Measurements from ENCODE around the gene CCR7.

Gene CCR7

DNA sequence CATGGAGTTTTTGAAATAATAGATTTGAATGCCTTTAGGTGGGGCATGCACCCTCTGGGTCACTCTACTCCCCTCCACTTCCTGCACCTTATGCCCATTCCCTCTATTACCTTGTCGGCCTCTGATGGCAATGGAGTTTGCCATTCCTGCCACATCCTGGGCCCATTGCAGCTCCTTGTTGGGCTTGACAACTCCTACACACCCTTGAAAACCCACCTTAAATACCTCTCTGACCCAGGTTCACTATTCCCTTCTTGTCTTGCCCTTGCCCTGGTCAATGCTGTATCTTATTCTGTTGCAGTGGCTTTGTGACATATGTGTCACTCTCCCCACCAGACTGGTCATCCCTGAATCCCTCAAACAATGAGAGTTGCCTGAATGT is 2.4 kb downstream of the CCR7 start:
- no peak for DNase-seq

DNA sequence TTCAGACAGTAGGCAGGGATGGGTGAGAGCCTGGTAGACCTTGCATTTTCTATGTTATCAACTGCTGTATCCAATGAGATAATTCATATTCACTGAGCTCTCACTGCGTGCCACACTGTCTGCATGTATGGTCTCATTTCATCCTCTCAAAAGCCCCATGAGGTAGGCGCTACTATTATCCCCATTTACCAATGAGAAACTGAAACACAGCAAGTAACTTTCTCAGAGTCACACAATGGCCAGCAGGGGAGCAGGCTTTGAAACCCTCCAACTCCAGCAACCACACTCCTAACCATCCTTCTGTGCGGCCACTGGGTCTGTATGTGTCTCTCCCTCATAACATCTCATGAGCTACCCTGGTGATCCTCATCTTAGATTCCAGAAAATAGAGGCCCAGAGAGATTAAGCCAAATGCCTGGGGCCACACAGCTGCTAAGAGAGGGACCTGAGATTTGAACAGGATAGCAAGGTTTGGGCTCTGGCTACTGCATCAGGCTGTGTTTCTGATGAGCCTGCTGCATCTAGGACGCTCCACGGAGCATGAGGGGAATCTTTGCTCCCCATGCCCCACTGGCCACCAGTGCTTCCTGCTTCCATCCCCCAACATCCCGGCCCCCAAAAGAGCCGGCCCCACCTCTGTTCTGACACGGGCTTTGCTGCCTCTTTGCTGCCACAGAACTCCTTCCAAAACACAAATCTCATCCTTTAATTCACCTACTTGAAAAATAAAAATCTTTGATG is 3.2 kb downstream of the CCR7 start:
- DNase-seq, result no peak

DNA sequence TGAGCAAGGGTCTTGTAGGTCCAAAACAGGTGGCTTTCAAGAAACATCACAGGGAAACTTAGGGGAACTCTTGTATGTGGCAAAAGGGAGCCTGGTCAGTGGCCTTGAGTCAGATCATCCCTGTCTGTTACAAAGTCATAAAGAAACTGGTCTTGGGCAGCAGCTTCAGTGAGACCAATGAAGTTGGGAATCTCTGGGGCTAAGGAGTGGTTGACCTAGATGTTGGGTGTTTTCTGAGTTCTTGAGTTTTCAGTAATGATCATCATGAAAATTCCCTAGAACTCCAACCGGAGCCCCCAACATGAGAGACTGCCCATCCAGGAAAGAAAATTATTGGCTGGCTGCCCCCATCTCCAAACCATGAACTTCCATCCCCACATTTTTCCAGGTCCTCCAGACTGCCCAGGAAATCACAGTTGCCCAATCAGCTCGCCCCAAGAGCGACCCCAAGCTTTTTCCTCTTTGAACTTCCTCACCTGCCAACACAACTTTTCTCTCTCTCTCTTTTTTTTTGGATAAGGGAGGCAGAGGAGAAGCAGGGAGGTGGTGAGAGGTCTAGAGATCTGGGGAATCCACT is 3.9 kb downstream of the CCR7 start:
- no peak for DNase-seq

DNA sequence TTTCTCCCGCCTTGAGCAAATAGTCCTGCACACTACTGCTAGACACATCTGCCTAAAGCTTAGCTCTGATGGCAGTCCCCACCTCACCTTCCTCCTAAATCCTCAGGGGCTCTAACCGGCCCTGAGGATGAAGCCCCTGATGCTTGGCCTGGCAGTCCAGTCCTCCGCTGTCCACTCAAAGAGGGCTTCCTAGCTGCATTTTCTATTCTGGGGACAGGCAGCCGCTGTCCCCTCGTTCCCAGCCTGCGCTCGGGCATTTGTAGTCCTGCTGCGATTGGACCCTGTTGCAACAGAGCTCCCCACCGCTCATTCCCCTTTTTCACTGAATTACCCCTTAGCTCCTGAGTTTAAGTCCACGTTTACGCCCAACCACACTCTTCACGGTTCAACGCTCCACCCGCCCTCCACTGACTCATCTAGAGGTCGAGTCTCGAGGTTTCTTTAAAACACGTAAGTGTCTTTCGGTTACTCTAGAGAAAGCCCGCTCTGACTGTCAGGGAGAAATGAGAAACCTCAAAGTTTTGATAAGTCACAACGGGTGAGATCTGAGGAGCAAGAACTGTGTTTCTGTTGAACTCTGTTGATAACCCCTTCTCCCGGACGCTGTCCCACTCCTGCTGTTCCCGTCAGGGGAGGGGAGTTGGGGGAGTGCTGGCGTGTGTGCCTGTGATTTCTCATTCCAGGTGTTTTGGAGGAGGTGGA is 4.5 kb downstream of the CCR7 start:
- no peak for DNase-seq

DNA sequence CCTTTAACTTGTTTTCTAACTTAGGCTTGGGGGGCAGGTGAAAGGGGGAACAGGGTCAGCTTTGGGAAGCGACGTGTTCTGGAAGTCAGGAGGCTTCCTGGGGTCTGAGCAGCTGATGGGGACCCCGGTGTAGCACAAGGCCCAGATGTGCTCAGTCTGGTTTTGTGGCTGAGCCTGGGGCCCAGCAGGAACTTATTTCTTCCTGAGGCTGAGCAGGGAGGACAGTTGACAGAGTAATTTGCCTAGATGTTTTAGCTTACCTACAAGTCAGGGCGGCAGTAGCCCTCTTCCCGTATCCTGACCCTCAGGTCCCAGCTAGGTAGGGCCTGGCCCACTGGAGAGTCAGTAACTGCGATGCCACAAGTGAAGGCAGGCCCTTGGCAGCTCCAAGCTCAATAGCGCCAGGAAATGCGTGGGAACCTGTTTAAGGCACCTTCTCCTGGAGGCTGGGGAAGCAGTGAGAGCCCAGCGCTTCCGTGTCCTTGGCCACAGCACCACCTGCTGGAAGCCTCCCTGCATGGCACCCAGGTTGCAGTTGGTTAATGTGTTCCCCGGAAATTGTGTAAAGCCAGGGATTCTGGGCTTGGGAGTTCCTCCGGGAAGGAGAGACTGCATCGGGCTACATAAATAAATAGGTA is 5.2 kb downstream of the CCR7 start:
- DNase-seq, result peak in 54 of 56 donors; percentile 21 to 93 (median 71)

DNA sequence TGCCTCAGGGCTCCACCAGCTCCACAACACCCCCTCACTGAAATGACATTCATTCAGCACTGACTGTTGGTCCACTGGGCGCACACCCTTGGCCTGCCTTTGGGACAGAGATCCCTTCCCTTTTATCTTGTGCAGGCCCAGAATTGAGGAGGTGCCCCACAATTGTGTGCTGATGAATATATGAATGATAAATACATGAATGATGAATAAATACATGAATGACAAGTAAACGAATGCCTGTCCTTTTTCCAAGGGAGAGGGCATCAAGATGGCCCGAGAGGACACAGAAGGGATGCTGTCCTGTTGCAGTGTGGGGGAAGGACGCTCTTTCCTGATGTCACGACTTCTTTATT is 5.7 kb downstream of the CCR7 start:
- DNase-seq, result no peak

DNA sequence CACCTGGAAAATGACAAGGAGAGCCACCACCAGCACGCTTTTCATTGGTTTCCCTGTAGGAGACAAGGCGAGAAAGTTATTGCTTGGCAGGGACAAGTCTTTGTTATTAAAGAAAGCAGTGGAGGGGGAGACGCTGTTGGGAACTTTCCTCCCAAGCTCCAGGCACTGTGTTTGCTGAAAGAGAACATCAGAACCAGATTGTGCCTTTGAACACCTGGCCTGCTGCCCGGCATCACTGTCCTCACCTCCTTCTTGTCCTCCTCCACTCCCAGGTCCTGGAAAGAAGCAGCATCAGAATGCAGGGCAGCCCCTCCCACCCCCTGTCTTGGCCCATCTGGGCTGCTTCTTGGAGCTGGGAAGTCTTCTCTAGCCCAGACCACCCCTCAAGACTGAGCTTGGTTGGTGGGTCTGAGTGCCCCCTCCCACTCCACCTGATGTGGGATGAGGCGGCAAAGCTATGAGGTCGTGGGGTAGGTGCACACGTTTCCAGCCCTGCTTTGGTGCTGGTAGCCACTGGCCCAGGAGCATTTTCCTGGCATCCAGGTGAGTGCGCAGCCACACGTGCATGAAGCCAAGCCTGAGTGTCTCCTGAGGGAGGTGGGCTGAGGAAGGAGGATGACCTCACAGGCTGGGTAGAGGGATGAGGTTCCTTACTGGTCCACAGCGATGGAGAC is 6.2 kb downstream of the CCR7 start:
- DNase-seq, result no peak

DNA sequence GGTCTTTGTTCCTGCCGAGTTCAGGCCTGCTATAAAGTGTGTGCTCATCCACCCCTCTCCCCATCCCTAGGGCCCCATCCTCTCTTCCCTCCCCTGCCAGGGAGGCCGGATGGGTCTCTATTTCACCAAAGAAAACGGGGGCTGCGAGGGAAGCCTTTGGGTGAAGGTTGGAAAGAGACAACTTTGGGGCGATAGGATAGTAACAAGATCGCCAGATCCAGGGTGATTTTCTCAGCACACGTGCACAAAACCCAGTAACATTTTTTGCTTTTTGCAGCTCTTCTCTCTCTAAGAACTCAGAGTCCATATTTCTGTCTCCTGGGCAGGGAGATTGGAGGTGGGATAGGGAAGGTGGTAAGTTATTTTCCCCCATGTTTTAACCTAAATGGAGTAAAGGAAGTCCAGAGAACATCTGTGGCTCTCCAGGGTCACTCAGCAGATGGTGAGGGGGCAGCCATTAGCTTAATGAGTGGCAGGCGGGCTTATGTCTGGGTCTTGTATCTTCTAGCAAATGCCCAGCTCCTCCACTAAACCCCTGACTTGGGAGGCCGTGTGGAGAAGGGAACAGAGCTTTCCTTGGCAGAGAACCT is 6.9 kb downstream of the CCR7 start:
- DNase-seq, result no peak

DNA sequence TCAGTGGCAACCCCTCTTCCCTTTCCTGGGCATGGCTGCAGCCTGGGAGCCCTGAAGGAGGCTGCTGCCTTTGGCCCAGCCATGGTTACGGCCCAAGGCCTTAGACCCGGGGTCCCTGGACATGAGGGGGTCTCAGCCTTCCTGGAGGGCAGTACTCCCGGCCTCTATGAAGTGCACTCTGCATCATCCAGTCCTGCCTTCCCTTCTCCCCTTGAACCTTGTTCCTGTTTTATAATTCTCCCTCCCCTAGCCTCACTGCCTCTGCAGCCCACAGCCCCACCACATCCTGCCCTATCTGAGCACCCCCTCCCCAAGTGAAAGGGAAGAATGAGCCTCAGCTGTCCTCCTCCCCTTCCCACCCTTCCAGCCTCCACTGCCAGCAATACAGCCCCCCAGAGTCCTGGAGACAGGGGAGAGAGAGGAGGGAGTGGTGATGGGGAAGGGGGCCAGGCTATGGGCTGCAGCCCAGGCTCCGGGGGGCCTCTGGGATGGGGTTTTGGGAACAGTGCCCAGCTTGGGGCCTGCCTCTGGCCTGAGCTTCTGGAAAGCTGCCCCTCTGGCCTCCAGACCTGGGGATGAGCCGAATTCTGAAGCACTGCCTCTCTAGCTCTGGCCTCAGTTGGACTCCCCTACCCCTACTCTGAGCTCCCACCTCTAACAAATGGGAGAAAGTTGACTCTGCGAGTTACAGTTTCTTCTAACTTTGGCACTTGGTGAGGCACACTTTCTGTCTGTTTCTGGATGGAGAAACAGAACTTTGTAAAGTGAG is 7.6 kb downstream of the CCR7 start:
- no peak for DNase-seq

DNA sequence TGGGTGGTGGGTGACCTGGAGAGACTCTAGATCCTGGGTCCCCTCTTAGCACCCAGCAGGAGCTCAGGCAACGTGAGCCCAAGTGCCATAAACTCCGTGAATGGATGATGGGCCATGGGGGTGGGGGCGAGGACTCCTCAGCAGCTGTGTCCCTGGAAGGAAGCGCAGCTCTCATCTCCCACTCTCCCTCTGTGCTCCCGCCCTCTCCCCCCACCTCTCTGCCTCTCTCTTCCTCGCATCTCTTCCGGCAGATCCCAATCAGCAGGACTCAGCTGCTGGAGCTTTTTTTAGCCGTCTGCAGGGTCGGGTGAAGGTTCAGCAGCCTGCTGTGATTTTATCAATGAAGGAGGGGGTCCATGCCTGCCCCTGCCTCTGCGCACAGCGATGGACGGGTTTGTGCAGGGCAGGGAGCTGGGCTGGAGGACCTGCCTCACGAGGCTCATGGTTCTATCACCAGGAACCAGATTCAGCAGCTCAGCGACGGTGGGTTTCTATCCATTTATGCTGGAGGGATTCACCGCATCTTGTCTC is 8.3 kb downstream of the CCR7 start:
- DNase-seq, result peak in 2 of 56 donors; percentile 20 to 32

DNA sequence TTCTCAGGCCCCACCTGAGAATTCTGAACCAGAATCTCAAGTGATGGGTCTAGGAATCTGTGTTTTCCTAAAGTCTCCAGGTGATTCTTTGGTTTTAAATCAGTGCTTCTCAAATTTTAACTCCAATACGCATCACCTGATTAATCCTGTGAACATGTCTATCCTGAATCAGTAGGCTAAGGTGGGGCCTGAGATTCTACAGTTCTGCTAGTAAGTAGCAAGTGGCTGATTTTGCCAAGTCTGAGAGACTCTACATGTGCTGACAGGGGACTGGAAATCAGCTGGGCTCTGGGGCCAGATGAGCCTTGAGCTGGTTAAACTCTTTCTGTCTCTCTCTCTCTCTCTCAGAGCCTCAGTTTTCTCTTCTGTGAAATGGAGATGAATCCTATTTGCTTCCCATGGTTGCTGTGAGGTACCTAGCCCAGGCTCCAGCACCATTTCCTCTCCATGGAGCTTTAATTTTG is 9.0 kb downstream of the CCR7 start:
- no peak for DNase-seq

DNA sequence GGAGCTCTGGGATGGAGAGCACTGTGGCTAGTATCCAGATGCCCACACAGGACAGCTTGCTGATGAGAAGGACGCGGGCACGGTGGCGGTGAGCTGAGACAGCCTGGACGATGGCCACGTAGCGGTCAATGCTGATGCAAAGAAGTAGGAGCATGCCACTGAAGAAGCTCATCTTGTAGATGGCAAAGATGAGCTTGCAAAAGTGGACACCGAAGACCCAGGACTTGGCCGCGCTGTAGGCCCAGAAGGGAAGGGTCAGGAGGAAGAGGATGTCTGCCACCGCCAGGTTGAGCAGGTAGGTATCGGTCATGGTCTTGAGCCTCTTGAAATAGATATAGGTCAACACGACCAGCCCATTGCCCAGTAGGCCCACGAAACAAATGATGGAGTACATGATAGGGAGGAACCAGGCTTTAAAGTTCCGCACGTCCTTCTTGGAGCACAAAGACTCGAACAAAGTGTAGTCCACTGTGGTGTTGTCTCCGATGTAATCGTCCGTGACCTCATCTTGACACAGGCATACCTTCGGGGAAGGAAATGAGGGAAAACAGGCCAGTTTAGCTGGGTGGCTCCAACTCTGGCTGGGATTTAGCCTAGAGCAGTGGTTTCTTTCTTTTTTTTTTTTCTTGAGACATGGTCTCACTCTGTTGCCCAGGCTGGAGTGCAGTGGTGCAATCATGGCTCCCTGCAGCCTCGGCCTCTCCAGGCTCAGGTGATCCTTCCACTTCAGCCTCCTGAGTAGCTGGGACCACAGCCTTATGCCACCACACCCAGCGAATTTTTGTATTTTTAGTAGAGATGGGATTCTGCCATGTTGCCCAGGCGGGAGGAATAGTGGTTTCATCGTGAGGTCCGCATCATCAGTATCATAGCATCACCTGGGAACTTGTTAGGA is 9.7 kb downstream of the CCR7 start:
- no peak for DNase-seq

DNA sequence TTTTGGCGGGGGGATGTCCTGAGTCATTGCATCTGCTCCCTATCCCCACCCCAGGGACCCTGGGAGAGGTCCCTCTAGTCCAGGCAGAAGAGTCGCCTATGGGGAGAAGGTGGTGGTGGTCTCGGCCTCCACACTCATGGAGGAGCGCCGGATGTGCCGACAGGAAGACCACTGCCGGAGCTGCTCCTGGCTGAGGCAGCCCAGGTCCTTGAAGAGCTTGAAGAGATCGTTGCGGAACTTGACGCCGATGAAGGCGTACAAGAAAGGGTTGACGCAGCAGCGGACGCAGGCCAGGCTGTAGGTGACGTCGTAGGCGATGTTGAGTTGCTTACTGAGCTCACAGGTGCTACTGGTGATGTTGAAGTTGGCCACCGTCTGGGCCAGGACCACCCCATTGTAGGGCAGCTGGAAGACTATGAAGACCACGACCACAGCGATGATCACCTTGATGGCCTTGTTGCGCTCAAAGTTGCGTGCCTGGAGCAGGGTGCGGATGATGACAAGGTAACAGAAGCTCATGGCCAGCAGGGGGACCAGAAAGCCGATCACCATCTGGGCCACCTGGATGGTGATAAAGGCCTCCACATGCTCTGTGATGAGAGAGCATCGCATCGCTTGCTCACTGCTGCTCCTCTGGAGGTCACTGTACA is 10.5 kb downstream of the CCR7 start:
- DNase-seq, result no peak

DNA sequence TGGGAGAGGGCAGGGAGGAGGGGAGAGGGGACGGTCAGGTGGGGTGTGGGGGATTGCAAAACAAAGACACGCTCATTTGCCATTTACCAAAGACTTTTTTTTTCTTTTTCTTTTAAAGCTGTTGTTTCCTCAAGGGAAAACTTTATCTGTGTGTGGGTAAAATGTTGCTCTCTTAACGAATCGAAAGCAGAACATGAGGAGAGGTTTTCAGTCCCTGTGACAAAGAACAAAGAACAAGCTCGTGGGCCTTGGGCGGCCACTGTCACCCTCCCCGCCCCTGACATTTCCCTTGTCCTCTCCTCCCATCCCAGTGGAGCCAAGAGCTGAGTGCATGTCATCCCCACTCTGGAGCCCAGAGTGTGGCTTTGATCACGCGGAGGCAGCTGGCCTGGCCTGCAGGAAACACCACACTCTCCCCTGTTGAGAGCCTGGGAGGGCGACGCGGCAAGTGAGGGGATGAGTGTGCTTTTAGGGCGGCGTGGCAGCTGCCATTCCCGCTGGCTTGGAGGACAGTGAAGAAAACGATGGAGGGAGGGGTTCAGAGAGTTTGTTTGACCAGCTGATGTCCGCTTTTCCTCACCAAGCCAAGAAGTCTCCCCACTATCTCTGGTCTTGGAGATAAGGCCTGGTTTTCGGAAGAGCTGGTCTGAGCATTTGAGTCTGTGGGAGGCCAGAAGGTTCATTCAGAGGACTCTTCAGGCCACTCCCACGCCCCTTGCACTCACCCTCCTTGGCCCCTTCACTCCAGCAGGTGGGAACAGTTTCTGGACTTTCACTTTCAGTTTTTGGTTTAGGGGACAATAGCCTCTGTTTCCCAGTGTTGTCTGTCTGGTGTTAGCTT is 11.4 kb downstream of the CCR7 start:
- DNase-seq, result peak in 46 of 56 donors; percentile 15 to 87 (median 59)

DNA sequence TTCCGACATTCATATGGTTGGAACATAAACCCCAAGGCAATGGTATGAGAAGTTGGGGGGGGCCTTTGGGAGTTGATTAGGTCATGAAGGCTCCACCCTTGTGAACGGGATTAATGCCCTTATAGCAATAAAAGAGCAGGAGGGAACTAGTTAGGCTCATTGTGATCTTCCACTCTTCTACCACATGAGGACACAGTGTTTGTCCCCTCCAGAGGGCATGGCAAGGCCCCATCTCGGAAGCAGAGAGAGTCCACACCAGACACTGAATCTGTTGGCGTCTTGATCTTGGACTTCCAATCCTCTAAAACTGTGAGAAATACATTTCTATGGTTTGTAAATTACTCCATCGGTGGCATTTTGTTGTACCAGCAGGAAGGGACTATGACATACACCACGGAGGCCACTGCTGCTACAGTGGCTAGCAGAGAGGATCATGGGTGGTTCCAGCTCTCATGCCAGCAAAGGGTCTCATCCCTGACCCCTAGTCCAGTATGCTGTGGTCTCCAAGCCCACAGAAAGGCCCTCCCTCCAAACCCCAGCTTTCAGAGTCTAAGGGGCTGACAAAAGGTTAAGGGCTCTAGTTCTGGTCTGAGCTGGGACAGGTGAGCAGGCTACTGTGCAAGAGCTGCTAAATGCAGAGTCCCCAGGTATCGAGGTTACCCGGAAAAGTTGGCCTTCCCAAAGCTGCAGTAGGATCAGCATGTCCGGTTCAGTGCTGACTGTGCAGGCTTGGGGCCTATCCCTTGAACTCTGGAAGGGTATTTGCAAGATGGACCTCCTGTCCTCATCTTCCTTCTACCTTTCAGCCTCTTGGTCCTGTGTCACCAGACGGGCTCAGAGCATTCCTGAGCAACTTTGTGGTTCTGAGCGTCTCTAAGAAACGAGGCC is 12.2 kb downstream of the CCR7 start:
- DNase-seq, result no peak
